ENCODE data around the gene GJB6. TPM values are rescaled to one million over a fixed set of nuclear protein-coding genes. Genes with fewer than 3 reads are reported as not detected.

The GJB6 gene
- total and polyA plus RNA-seq, 2 donors (not counting 3 experiments of a cell fraction or from before 2014, with no cell fraction given) = not detected

- no peaks in the 10 kb centered on the region for H3K4me1 ChIP-seq (ENCODE audit: control insufficient read depth, extremely low read depth, insufficient read depth, low read length)
- BruUV-seq (replicated peaks) = no TSS peak
- FAIRE-seq = no peak
- no peaks in the 10 kb centered on the region for H3K9me3 ChIP-seq (replicated peaks; ENCODE audit: control insufficient read depth, insufficient read depth, low read length)
- intact Hi-C loops (cut with micrococcal nuclease) = no loop called here
- no peaks in the 10 kb centered on the region for H4K20me1 ChIP-seq (replicated peaks; ENCODE audit: control insufficient read depth, extremely low read depth, insufficient read depth, low read length)
- DNase-seq (ENCODE audit: low read depth, low spot score) = no peak
- H3K4me3 ChIP-seq (replicated peaks in 1 of 3; ENCODE audit: insufficient read depth in 1 of 3, low read depth in 1 of 3, low read length in 3 of 3) = no peak overlapping the region
- no peaks in the 10 kb centered on the region for H3K79me2 ChIP-seq (ENCODE audit: control insufficient read depth, insufficient read depth, low read length)
- H3K27me3 ChIP-seq (ENCODE audit: control insufficient read depth in 2 of 2, insufficient read depth in 2 of 2, low read length in 2 of 2) = peaks cover 28 to 51% of the 10 kb centered on the region in 2 experiments
- ChIA-PET POLR2A (no interaction called here), CTCF (interaction anchor here (2.7 kb wide), 1 partner anchor 744 kb away, joined by 11 read pairs; no protein-coding TSS in a partner anchor)
- no peak overlapping the region for H3K9ac ChIP-seq (replicated peaks; ENCODE audit: extremely low read depth, insufficient read depth, low read length)
- dilution Hi-C loops (cut with MboI; ENCODE audit: extremely low pct_ligation_motif_present, low sequenced_read_pairs) = no loop called here
- no peak overlapping the region for H3K4me2 ChIP-seq (ENCODE audit: insufficient read depth, low read length)
- TF ChIP-seq FOS (IDR thresholded peaks at IDR 0.05; ENCODE audit: borderline replicate concordance, insufficient read depth, low read length) = no peak
- TF ChIP-seq POLR2A (IDR thresholded peaks at IDR 0.05; ENCODE audit: low read depth, low read length) = no peak
- no peak for TF ChIP-seq MYC (IDR thresholded peaks at IDR 0.05; ENCODE audit: low read depth, low read length)
- TF ChIP-seq GATA2 (IDR thresholded peaks at IDR 0.05; ENCODE audit: insufficient read depth, insufficient read length, low read depth, low read length) = no peak
- no peak for TF ChIP-seq CTCF (IDR thresholded peaks at IDR 0.05; ENCODE audit: extremely low read depth in 1 of 2, insufficient read depth in 1 of 2, low read depth in 1 of 2, low read length in 2 of 2)
- TF ChIP-seq JUN (IDR thresholded peaks at IDR 0.05; ENCODE audit: borderline replicate concordance, insufficient read depth, insufficient read length, low read depth) = no peak
- TF ChIP-seq MAX (IDR thresholded peaks at IDR 0.05; ENCODE audit: insufficient read depth, insufficient read length) = no peak
- TF ChIP-seq POLR2AphosphoS5 (IDR thresholded peaks at IDR 0.05; ENCODE audit: insufficient read depth, low read depth, low read length) = no peak
- no peak for TF ChIP-seq EZH2 (IDR thresholded peaks at IDR 0.05; ENCODE audit: borderline replicate concordance, low read depth, low read length, severe bottlenecking)
- no peaks in the 10 kb centered on the region for H3K9me1 ChIP-seq (replicated peaks; ENCODE audit: control insufficient read depth, extremely low read depth, insufficient read depth, low read length)
- H2AFZ ChIP-seq (ENCODE audit: low read depth, low read length) = no peak overlapping the region
- no peaks in the 10 kb centered on the region for H3K36me3 ChIP-seq (ENCODE audit: control insufficient read depth in 2 of 2, extremely low read depth in 1 of 2, insufficient read depth in 2 of 2, low read length in 2 of 2)
- no peak overlapping the region for H3K27ac ChIP-seq (ENCODE audit: insufficient read depth, low read depth, low read length)
Observed at GRCh38 chr13:20181188-20181587, 50.9 kb downstream of the GJB6 start.
